ENCODE data around the gene PLK2. TPM values are rescaled to one million over a fixed set of nuclear protein-coding genes. Genes with fewer than 3 reads are reported as not detected.

Gene PLK2
- total RNA-seq, 1 experiment from 2014 or later = 258 TPM

GRCh38 chr5:58496488-58496887, 36.6 kb upstream of the PLK2 start:
- no peak overlapping the region for H3K27ac ChIP-seq (ENCODE audit: low read length)
- BruUV-seq (replicated peaks) = no TSS peak
- ChIA-PET CTCF (no interaction called here), POLR2A (no interaction called here)
- H3K4me3 ChIP-seq (ENCODE audit: low read depth in 2 of 2, low read length in 2 of 2) = no peak overlapping the region
- H3K36me3 ChIP-seq (ENCODE audit: control insufficient read depth, insufficient read depth, low read length) = no peaks in the 10 kb centered on the region
- no peaks in the 10 kb centered on the region for H3K9me3 ChIP-seq (ENCODE audit: control insufficient read depth, insufficient read depth, low read depth, low read length)
- no peak for ATAC-seq
- DNase-seq (ENCODE audit: low read depth, low spot score) = no peak
- in situ Hi-C loops (cut with HindIII; ENCODE audit: low pct_unique_long_range_greater_than_20kb, low sequenced_read_pairs) = no loop called here
- intact Hi-C loops (cut with micrococcal nuclease; ENCODE audit: unreplicated experiment) = no loop called here
- TF ChIP-seq TCF7L2 (IDR thresholded peaks at IDR 0.05; ENCODE audit: low read depth, low read length) (no peak), POLR2AphosphoS5 (IDR thresholded peaks at IDR 0.05; ENCODE audit: low read depth, low read length) (no peak), CTCF (IDR thresholded peaks at IDR 0.05) (peak; percentile 43), REST (IDR thresholded peaks at IDR 0.05; ENCODE audit: insufficient read depth in 1 of 2, low read depth in 2 of 2, low read length in 1 of 2) (no peak), SIN3A (IDR thresholded peaks at IDR 0.05; ENCODE audit: borderline replicate concordance, insufficient read depth, low read depth, low read length) (no peak)
- peaks cover 27% of the 10 kb centered on the region for H3K27me3 ChIP-seq (ENCODE audit: control insufficient read depth, insufficient read depth, low read length)
- H3K4me1 ChIP-seq (ENCODE audit: control insufficient read depth, insufficient read depth, low read length) = no peaks in the 10 kb centered on the region

GRCh38 chr5:58493141-58493540, 33.3 kb upstream of the PLK2 start:
- no peaks in the 10 kb centered on the region for H3K4me1 ChIP-seq (ENCODE audit: control insufficient read depth, insufficient read depth, low read length)
- no peak overlapping the region for H3K4me3 ChIP-seq (ENCODE audit: low read depth in 2 of 2, low read length in 2 of 2)
- CTCF ChIA-PET = no interaction called here
- no peaks in the 10 kb centered on the region for H3K9me3 ChIP-seq (ENCODE audit: control insufficient read depth, insufficient read depth, low read depth, low read length)
- no peaks in the 10 kb centered on the region for H3K36me3 ChIP-seq (ENCODE audit: control insufficient read depth, insufficient read depth, low read length)
- in situ Hi-C loops (cut with HindIII; ENCODE audit: low pct_unique_long_range_greater_than_20kb, low sequenced_read_pairs) = no loop called here
- peaks cover 40% of the 10 kb centered on the region for H3K27me3 ChIP-seq (ENCODE audit: control insufficient read depth, insufficient read depth, low read length)
- POLR2A ChIA-PET = no interaction called here
- no peak overlapping the region for H3K27ac ChIP-seq (ENCODE audit: low read length)
- intact Hi-C loops (cut with micrococcal nuclease; ENCODE audit: unreplicated experiment) = no loop called here
- BruUV-seq (replicated peaks) = no TSS peak
- ATAC-seq (no peak), DNase-seq (ENCODE audit: low read depth, low spot score) (no peak)
- TF ChIP-seq TCF7L2 (IDR thresholded peaks at IDR 0.05; ENCODE audit: low read depth, low read length) (no peak), POLR2AphosphoS5 (IDR thresholded peaks at IDR 0.05; ENCODE audit: low read depth, low read length) (no peak), CTCF (IDR thresholded peaks at IDR 0.05) (no peak), SIN3A (IDR thresholded peaks at IDR 0.05; ENCODE audit: borderline replicate concordance, insufficient read depth, low read depth, low read length) (no peak), REST (IDR thresholded peaks at IDR 0.05; ENCODE audit: insufficient read depth in 1 of 2, low read depth in 2 of 2, low read length in 1 of 2) (no peak)

All from Panc1 (cell line).